Neural cell (in vitro differentiated cells): ENCODE measurements around the gene TSPEAR. TPM values are rescaled to one million over a fixed set of nuclear protein-coding genes. Genes with fewer than 3 reads are reported as not detected.

Source experiments
- H2AFZ ChIP-seq: fragments of 200-600, 300-800 bp; sonication (generic), shearing (Covaris generic); 2 replicates; pipeline ENCODE4 v1.6.0; 2014; ENCODE audit warnings: low read depth, mild to moderate bottlenecking, antibody characterized with exemption, low read length, moderate library complexity
- H3F3A ChIP-seq: fragments of 200-600 bp; shearing (Covaris generic); 2 replicates; pipeline ENCODE4 v1.6.1; 2016; ENCODE audit warnings: mild to moderate bottlenecking, moderate library complexity, mixed read lengths, antibody characterized with exemption, low read length; ENCODE audit not compliant: insufficient read depth, poor library complexity, severe bottlenecking
- H3K27ac ChIP-seq: fragments of 200-600, 300-800 bp; sonication (generic), shearing (Covaris generic); 2 replicates; pipeline ENCODE4 v1.5.1; 2014; ENCODE audit warnings: mild to moderate bottlenecking, low read length, moderate library complexity
- H3K27me3 ChIP-seq: fragments of 300-800, 200-600 bp; sonication (generic), shearing (Covaris generic); 2 replicates; pipeline ENCODE4 v1.6.0; 2014; ENCODE audit warnings: mild to moderate bottlenecking, low read depth, low read length, moderate library complexity; ENCODE audit not compliant: insufficient read depth
- H3K36me3 ChIP-seq: fragments of 300-800, 200-600 bp; sonication (generic), shearing (Covaris generic); 2 replicates; pipeline ENCODE4 v1.5.1; 2014; ENCODE audit warnings: mild to moderate bottlenecking, antibody characterized with exemption, low read length, moderate library complexity; ENCODE audit not compliant: insufficient read depth
- H3K4me2 ChIP-seq: fragments of 300-800, 200-600 bp; sonication (generic), shearing (Covaris generic); 2 replicates; pipeline ENCODE4 v1.6.0; 2014; ENCODE audit warnings: mild to moderate bottlenecking, low read length
- H3K4me3 ChIP-seq: fragments of 300-800, 200-600 bp; sonication (generic), shearing (Covaris generic); 2 replicates; pipeline ENCODE4 v1.5.1; 2014; ENCODE audit warnings: mild to moderate bottlenecking, low read length, moderate library complexity
- H3K79me2 ChIP-seq: fragments of 200-600 bp; shearing (Covaris generic); replicated peaks from 2 replicates; pipeline ENCODE4 v1.6.0; 2014; ENCODE audit warnings: mild to moderate bottlenecking, low read length, moderate library complexity; ENCODE audit not compliant: insufficient read depth
- H3K9ac ChIP-seq: fragments of 300-800, 200-600 bp; sonication (generic), shearing (Covaris generic); 2 replicates; pipeline ENCODE4 v1.6.1; 2016; ENCODE audit warnings: mild to moderate bottlenecking, low read length, mixed read lengths
- H3K9me2 ChIP-seq: fragments of 200-600 bp; shearing (Covaris generic); 2 replicates; pipeline ENCODE4 v1.6.1; 2016; ENCODE audit warnings: mild to moderate bottlenecking, low read length, mixed read lengths; ENCODE audit not compliant: insufficient read depth
- H3K9me3 ChIP-seq: fragments of 200-600, 300-800 bp; sonication (generic), shearing (Covaris generic); 2 replicates; pipeline ENCODE4 v1.6.1; 2016; ENCODE audit warnings: mild to moderate bottlenecking, mixed run types, low read length, moderate library complexity, mixed read lengths
- H4K20me1 ChIP-seq: fragments of 200-600 bp; shearing (Covaris generic); 2 replicates; pipeline ENCODE4 v1.6.1; 2016; ENCODE audit warnings: mild to moderate bottlenecking, mixed run types; ENCODE audit not compliant: insufficient read depth
- EP300 ChIP-seq: fragments of 450-650 bp; conservative IDR thresholded peaks from 2 replicates; pipeline ENCODE4 v1.6.1; 2014; ENCODE audit warnings: antibody characterized with exemption, mild to moderate bottlenecking, moderate library complexity; ENCODE audit not compliant: poor library complexity, severe bottlenecking
- EZH2 ChIP-seq: fragments of 200-600, 300-800 bp; shearing (Covaris generic), sonication (generic); IDR thresholded peaks from 2 replicates; pipeline ENCODE4 v1.6.1; 2014; ENCODE audit warnings: antibody characterized with exemption, low read length, borderline replicate concordance, mild to moderate bottlenecking; ENCODE audit not compliant: insufficient read depth, poor library complexity, severe bottlenecking
- MXI1 ChIP-seq: fragments of 450-650 bp; conservative IDR thresholded peaks from 2 replicates; pipeline ENCODE4 v1.6.1; 2014; ENCODE audit warnings: antibody characterized with exemption, mild to moderate bottlenecking; ENCODE audit not compliant: poor library complexity, severe bottlenecking
- POLR2AphosphoS5 ChIP-seq: IDR thresholded peaks from 2 replicates; pipeline ENCODE4 v1.6.1; 2012
- RAD21 ChIP-seq: fragments of 450-650 bp; conservative IDR thresholded peaks from 2 replicates; pipeline ENCODE4 v1.6.1; 2014; ENCODE audit warnings: antibody characterized with exemption, mild to moderate bottlenecking, moderate library complexity
- REST ChIP-seq: IDR thresholded peaks from 2 replicates; pipeline ENCODE4 v1.6.1; 2012; ENCODE audit warnings: borderline replicate concordance
- SMC3 ChIP-seq: fragments of 450-650 bp; conservative IDR thresholded peaks from 2 replicates; pipeline ENCODE4 v1.6.1; 2014; ENCODE audit warnings: antibody characterized with exemption, mild to moderate bottlenecking, moderate library complexity; ENCODE audit not compliant: poor library complexity
- TAF1 ChIP-seq: IDR thresholded peaks from 2 replicates; pipeline ENCODE4 v1.6.1; 2012; ENCODE audit warnings: low read depth
- polyA plus RNA-seq: library from polyadenylated mRNA; depleted of rRNA; stranded (reverse); fragments of >200 nt; gene quantifications from 2 replicates; pipeline ENCODE4 v1.2.3, GENCODE V29; 2014
- TF ChIP-seq, protein P1 (sequence below): fragments of 450-650 bp; IDR thresholded peaks from 2 replicates; pipeline ENCODE4 v1.5.1; 2014; ENCODE audit warnings: antibody characterized with exemption, mild to moderate bottlenecking, moderate library complexity; ENCODE audit not compliant: poor library complexity, severe bottlenecking

Gene TSPEAR
- polyA plus RNA-seq, 1 donor from 2014 or later, result 0.19 TPM

DNA sequence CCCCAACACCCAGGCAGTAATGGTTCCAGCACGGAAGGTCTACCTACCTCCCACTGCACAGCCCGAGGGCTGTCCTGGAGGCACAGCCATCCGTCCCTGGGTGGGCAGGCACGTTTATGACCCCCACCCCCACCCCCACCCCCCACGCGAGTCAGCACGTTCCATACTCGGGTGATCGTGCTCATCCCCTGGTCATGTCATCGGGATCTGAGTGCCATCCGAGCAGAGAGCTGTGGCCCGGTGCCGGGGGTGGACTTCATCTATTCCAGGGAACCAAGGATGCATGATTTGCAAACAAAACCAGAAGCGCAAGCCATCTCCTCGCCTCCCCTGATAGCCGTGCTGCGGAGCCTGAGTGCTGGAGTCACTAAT is 1.1 kb downstream of the TSPEAR start:
- Histone ChIP-seq H4K20me1 (no peaks in the 10 kb centered on the region), H3K36me3 (no peaks in the 10 kb centered on the region), H3K79me2 (no peaks in the 10 kb centered on the region), H2AFZ (no peak overlapping the region), H3K27ac (no peak overlapping the region), H3K4me3 (peak overlapping the region; percentile 52), H3K9me3 (no peaks in the 10 kb centered on the region), H3K9ac (no peak overlapping the region), H3K9me2 (no peaks in the 10 kb centered on the region), H3K27me3 (peaks cover 84% of the 10 kb centered on the region), H3K4me2 (no peak overlapping the region), H3F3A (no peaks in the 10 kb centered on the region)
- TF ChIP-seq POLR2AphosphoS5 (no peak), RAD21 (no peak), EZH2 (no peak), TAF1 (no peak), REST (no peak), EP300 (no peak), MXI1 (no peak), SMC3 (no peak)
- TF ChIP-seq, protein P1, sequence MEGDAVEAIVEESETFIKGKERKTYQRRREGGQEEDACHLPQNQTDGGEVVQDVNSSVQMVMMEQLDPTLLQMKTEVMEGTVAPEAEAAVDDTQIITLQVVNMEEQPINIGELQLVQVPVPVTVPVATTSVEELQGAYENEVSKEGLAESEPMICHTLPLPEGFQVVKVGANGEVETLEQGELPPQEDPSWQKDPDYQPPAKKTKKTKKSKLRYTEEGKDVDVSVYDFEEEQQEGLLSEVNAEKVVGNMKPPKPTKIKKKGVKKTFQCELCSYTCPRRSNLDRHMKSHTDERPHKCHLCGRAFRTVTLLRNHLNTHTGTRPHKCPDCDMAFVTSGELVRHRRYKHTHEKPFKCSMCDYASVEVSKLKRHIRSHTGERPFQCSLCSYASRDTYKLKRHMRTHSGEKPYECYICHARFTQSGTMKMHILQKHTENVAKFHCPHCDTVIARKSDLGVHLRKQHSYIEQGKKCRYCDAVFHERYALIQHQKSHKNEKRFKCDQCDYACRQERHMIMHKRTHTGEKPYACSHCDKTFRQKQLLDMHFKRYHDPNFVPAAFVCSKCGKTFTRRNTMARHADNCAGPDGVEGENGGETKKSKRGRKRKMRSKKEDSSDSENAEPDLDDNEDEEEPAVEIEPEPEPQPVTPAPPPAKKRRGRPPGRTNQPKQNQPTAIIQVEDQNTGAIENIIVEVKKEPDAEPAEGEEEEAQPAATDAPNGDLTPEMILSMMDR, result no peak

DNA sequence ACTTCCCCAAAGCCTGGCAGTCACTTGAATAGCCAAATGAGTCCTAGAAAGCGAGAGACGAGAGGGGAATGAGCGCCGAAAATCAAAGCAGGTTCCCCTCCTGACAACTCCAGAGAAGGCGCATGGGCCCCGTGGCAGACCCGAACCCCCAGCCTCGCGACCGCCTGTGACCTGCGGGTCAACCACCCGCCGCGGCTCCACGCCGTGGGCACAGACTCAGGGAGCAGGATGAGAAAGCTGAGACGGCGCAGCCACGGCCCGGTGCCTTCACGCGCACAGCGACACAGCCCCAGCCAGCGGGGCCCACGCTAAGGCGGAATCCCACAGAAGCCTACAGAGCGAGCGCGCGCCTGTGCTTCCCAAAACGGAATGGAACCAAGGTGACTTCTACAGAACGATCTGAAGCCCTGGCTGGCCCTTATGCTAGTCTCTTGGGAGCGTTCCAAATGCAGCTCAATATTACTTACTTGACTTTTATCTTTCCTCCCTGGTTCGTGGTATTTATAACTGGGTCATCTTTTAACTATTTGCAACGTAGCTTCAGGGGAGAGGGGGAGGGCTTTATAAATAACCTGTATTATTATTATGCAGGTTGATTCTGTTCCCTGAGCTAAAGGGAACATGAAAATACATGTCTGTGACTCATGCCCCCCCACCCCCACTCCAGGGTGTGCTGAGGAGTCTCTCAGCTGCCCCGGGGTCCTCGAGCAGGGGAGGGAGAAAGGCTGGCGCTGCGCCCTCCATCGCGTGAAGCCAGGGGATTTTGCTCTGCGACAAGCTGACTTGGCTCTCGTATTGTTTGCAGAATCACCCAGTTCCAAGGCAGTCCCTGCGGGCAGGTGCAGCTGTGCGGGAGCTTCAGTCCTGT is 1.7 kb downstream of the TSPEAR start:
- Histone ChIP-seq H2AFZ (no peak overlapping the region), H3K9me3 (no peaks in the 10 kb centered on the region), H3K4me3 (peak overlapping the region; percentile 52), H3F3A (no peaks in the 10 kb centered on the region), H4K20me1 (no peaks in the 10 kb centered on the region), H3K9ac (no peak overlapping the region), H3K27me3 (peaks cover 86% of the 10 kb centered on the region), H3K9me2 (no peaks in the 10 kb centered on the region), H3K36me3 (no peaks in the 10 kb centered on the region), H3K27ac (no peak overlapping the region), H3K4me2 (peak overlapping the region; percentile 17), H3K79me2 (no peaks in the 10 kb centered on the region)
- TF ChIP-seq POLR2AphosphoS5 (peak; percentile 37), SMC3 (no peak)
